HepG2 (cell line): Measurements from ENCODE around the gene AGPAT3. TPM values are rescaled to one million over a fixed set of nuclear protein-coding genes. Genes with fewer than 3 reads are reported as not detected.

Experiments used
- ATAC-seq: fragments of 200-7000 bp; cut with Tn5 transposase; 3 replicates; pipeline ENCODE4 v1.9.1; 2020; ENCODE audit warnings: mild to moderate bottlenecking, moderate library complexity
- BruUV-seq: library from RNA; stranded (reverse); fragments of 400-500 nt; replicated peaks from 2 replicates; lab custom pipeline; 2021; lab: Mats Ljungman, UMichigan
- CTCF ChIA-PET: fragments of 300-600 bp; formaldehyde crosslinking; extraction: SDS; loops from one replicate; lab custom pipeline; 2021; ENCODE audit warnings: low total read pairs, inconsistent platforms, low intra/inter-chr PET ratio; lab: Yijun Ruan, JAX
- POLR2A ChIA-PET: fragments of 350-600 bp; sonication (Branson Sonifier 250); formaldehyde crosslinking; loops from one replicate; lab custom pipeline; 2020; ENCODE audit warnings: antibody characterized with exemption, inconsistent platforms; lab: Yijun Ruan, JAX
- DNase-seq: peaks from one replicate; pipeline ENCODE4 v3.0.0-alpha.2; 2015; ENCODE audit warnings: low spot score
- FAIRE-seq: peaks from 3 replicates; lab custom pipeline; 2011; peaks lifted over from hg19 to GRCh38; lab: Jason Lieb, UNC
- H2AFZ ChIP-seq: one replicate; pipeline ENCODE4 v1.6.1; 2011; ENCODE audit warnings: low read length, inconsistent platforms
- H3K27ac ChIP-seq: fragments of 300-600 bp; 3 replicates; pipeline ENCODE4 v1.8.0; 2011; ENCODE audit warnings: mixed run types, mild to moderate bottlenecking, mixed read lengths, low read length, inconsistent platforms; ENCODE audit not compliant: insufficient read depth; ENCODE audit errors: extremely low read length
- H3K27me3 ChIP-seq, 2 experiments: fragments of 200-600 bp in 1 of 2; 2 replicates in 1 of 2; 3 replicates in 1 of 2; pipeline versions ENCODE4 v1.6.0 to v1.8.0; 2011; ENCODE audit warnings: low read length in 2 of 2, mild to moderate bottlenecking in 2 of 2, moderate library complexity in 2 of 2, inconsistent platforms in 1 of 2; ENCODE audit not compliant: insufficient read depth in 2 of 2, control insufficient read depth in 1 of 2
- H3K36me3 ChIP-seq, 2 experiments: fragments of 200-600 bp in 1 of 2; replicated peaks in 1 of 2; 2 replicates in 1 of 2; 3 replicates in 1 of 2; pipeline versions ENCODE4 v1.5.1 to v1.8.0; 2011; ENCODE audit warnings: low read length in 2 of 2, inconsistent platforms in 1 of 2; ENCODE audit not compliant: insufficient read depth in 2 of 2, control insufficient read depth in 1 of 2
- H3K4me1 ChIP-seq: 2 replicates; pipeline ENCODE4 v1.5.1; 2012; ENCODE audit warnings: low read length, inconsistent platforms; ENCODE audit not compliant: insufficient read depth
- H3K4me2 ChIP-seq: 2 replicates; pipeline ENCODE4 v1.6.0; 2011; ENCODE audit warnings: low read depth, low read length, inconsistent platforms
- H3K4me3 ChIP-seq, 3 experiments: fragments of 200-600 bp in 1 of 3; sonication (generic), shearing (Covaris generic) in 1 of 3; replicated peaks in 1 of 3; 2 replicates each; pipeline ENCODE4 v1.5.1; 2011 to 2016; ENCODE audit warnings: low read length in 3 of 3, inconsistent platforms in 2 of 3, low read depth in 2 of 3, mild to moderate bottlenecking in 2 of 3, control low read depth in 1 of 3, mixed read lengths in 1 of 3; ENCODE audit not compliant: insufficient read depth in 1 of 3
- H3K79me2 ChIP-seq: one replicate; pipeline ENCODE4 v1.6.1; 2011; ENCODE audit warnings: low read length, inconsistent platforms; ENCODE audit not compliant: insufficient read depth
- H3K9ac ChIP-seq: 2 replicates; pipeline ENCODE4 v1.6.0; 2011; ENCODE audit warnings: mild to moderate bottlenecking, low read depth, low read length, inconsistent platforms; ENCODE audit not compliant: insufficient read depth
- H3K9me3 ChIP-seq: 2 replicates; pipeline ENCODE4 v1.5.1; 2012; ENCODE audit warnings: mild to moderate bottlenecking, low read length
- H4K20me1 ChIP-seq: 2 replicates; pipeline ENCODE4 v1.6.0; 2011; ENCODE audit warnings: inconsistent platforms, mild to moderate bottlenecking, low read length, moderate library complexity; ENCODE audit not compliant: insufficient read depth
- AGO2 ChIP-seq: fragments of 200-400 bp; formaldehyde crosslinking; optimal IDR thresholded peaks from 2 replicates; pipeline ENCODE3; 2017; ENCODE audit warnings: mild to moderate bottlenecking, low read depth, low read length, moderate library complexity
- ATRX ChIP-seq: sonication (generic); formaldehyde crosslinking; IDR thresholded peaks from 2 replicates; pipeline ENCODE4 v1.4.0; 2020; ENCODE audit warnings: missing genetic modification reagents, borderline replicate concordance
- CENPX ChIP-seq: sonication (generic); formaldehyde crosslinking; IDR thresholded peaks from 2 replicates; pipeline ENCODE4 v1.9.0; 2021; ENCODE audit warnings: mild to moderate bottlenecking, missing genetic modification reagents, moderate library complexity
- FOXC1 ChIP-seq: sonication (generic); formaldehyde crosslinking; IDR thresholded peaks from 2 replicates; pipeline ENCODE4 v1.8.0; 2022; ENCODE audit warnings: mild to moderate bottlenecking, missing genetic modification reagents, borderline replicate concordance
- ISL2 ChIP-seq: sonication (generic); formaldehyde crosslinking; IDR thresholded peaks from 2 replicates; pipeline ENCODE4 v1.5.0; 2020; ENCODE audit warnings: missing genetic modification reagents
- MAFK ChIP-seq, 2 experiments: IDR thresholded peaks in 1 of 2; conservative IDR thresholded peaks in 1 of 2; 2 replicates each; pipeline ENCODE4 v1.6.1; 2011; ENCODE audit warnings: improper control_type of control experiment in 2 of 2, low read length in 2 of 2
- MIER3 ChIP-seq: IDR thresholded peaks from 2 replicates; pipeline ENCODE4 v1.6.1; 2016; ENCODE audit warnings: missing compliant biosample characterization, borderline replicate concordance
- TAF1 ChIP-seq: sonication (generic); formaldehyde crosslinking; IDR thresholded peaks from 2 replicates; pipeline ENCODE4 v1.4.0; 2020; ENCODE audit warnings: missing genetic modification reagents
- TMF1 ChIP-seq: sonication (generic); formaldehyde crosslinking; IDR thresholded peaks from 2 replicates; pipeline ENCODE4 v1.8.1; 2022; ENCODE audit warnings: low read depth, missing genetic modification reagents
- ZNF180 ChIP-seq: sonication (generic); formaldehyde crosslinking; IDR thresholded peaks from 2 replicates; pipeline ENCODE4 v1.4.0; 2020; ENCODE audit warnings: low read depth, missing genetic modification reagents, borderline replicate concordance
- ZNF431 ChIP-seq: sonication (generic); formaldehyde crosslinking; IDR thresholded peaks from 2 replicates; pipeline ENCODE4 v1.9.0; 2022; ENCODE audit warnings: missing genetic modification reagents, low read depth, mild to moderate bottlenecking, borderline replicate concordance
- WGBS: methylation state at CpG from one replicate; pipeline ENCODE4 v1.1.6; 2017; ENCODE audit warnings: low lambda C conversion rate; 5-methylcytosine and 5-hydroxymethylcytosine counted together
- in situ Hi-C: cut with HindIII; loops from 2 replicates; pipeline ENCODE4 v1.10.0; 2017; ENCODE audit warnings: low pct_unique_long_range_greater_than_20kb; ENCODE audit not compliant: extremely low pct_ligation_motif_present
- intact Hi-C: fragments of 100-400 bp; cut with micrococcal nuclease; formaldehyde crosslinking; loops from one replicate; pipeline ENCODE4 v1.10.0; 2022; ENCODE audit not compliant: unreplicated experiment
- polyA plus RNA-seq, 8 experiments: library from polyadenylated mRNA; depleted of rRNA in 3 of 8; stranded (reverse) in 7 of 8; unstranded in 1 of 8; fragments of >200 nt; fragmentation: Illumina TruSeq in 4 of 8; extraction: Trizol in 4 of 8; gene quantifications; 2 replicates each; pipeline versions ENCODE4 v1.2.1 to v1.2.3, GENCODE V29; 2011 to 2016; ENCODE audit warnings: low read depth in 4 of 8, missing spikeins in 1 of 8, mixed read lengths in 1 of 8; ENCODE audit not compliant: insufficient read depth in 1 of 8
- total RNA-seq, 5 experiments: library from RNA; depleted of rRNA; stranded (reverse); fragments of >200 nt; fragmentation: Illumina TruSeq; extraction: Trizol; gene quantifications; 2 replicates each; pipeline ENCODE4 v1.2.3, GENCODE V29; 2016; ENCODE audit warnings: low read depth in 1 of 5
- TF ChIP-seq, protein P1 (sequence below): sonication (generic); formaldehyde crosslinking; IDR thresholded peaks from 2 replicates; pipeline ENCODE4 v1.5.0; 2020; ENCODE audit warnings: missing genetic modification reagents
- TF ChIP-seq, protein P2 (sequence below): fragments of 450-650 bp; IDR thresholded peaks from 2 replicates; pipeline ENCODE4 v1.6.1; 2017

The AGPAT3 gene
- total and polyA plus RNA-seq, 2 of the 13 experiments (the other 11 are each of a cell fraction or from before 2014, with no cell fraction given), result 32.2 to 54.4 TPM

DNA sequence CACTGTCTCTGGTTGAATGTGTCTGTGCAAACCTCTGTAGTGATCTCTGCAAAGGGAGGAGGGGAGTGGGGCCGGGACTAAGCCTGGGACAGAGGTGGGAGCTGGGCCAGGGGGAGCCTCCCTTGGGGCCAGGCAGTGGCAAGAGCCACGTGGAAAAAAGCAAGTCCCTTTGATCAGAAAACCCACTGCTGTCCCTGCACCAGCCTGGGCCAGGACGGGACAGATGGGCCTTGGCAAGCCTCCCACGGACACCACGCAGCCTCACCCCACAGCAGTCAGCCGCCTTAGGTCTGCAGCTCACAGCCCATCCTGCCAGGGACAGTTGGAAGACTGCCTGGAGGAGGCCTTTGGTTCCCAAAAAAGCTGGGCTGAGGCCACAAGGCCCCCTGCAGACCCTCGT lies 135.3 kb downstream of the AGPAT3 start:
- no peaks in the 10 kb centered on the region for H4K20me1 ChIP-seq
- no peak for FAIRE-seq
- peaks cover 3% of the 10 kb centered on the region for H3K4me1 ChIP-seq
- no peak overlapping the region for H3K9ac ChIP-seq
- 4% methylated on average over 3 of the region's 7 CpGs for WGBS
- no peak for DNase-seq
- POLR2A ChIA-PET, result no interaction called here
- no peak overlapping the region for H2AFZ ChIP-seq
- intact Hi-C loops, result no loop called here
- peaks cover 0 to 34% of the 10 kb centered on the region in 2 experiments; a peak in 4 of 5 replicates for H3K27me3 ChIP-seq
- H3K79me2 ChIP-seq, result no peaks in the 10 kb centered on the region
- H3K4me2 ChIP-seq, result no peak overlapping the region
- no TSS peak for BruUV-seq
- no peak overlapping the region for H3K4me3 ChIP-seq
- TF ChIP-seq MIER3 (CRISPR knock-in tag) (no peak), ZNF431 (CRISPR knock-in tag) (no peak), CENPX (CRISPR knock-in tag) (no peak), TMF1 (CRISPR knock-in tag) (no peak), MAFK (conservative IDR thresholded peaks at IDR 0.05 in 1 of 2, IDR thresholded peaks at IDR 0.05 in 1 of 2; ENCODE audit: low read length in 2 of 2) (no peak), TAF1 (no peak), ATRX (CRISPR knock-in tag) (no peak)
- TF ChIP-seq, protein P1, sequence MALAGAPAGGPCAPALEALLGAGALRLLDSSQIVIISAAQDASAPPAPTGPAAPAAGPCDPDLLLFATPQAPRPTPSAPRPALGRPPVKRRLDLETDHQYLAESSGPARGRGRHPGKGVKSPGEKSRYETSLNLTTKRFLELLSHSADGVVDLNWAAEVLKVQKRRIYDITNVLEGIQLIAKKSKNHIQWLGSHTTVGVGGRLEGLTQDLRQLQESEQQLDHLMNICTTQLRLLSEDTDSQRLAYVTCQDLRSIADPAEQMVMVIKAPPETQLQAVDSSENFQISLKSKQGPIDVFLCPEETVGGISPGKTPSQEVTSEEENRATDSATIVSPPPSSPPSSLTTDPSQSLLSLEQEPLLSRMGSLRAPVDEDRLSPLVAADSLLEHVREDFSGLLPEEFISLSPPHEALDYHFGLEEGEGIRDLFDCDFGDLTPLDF (CRISPR knock-in tag), result no peak
- CTCF ChIA-PET, result no interaction called here
- no peaks in the 10 kb centered on the region for H3K9me3 ChIP-seq
- ATAC-seq, result no peak
- H3K27ac ChIP-seq, result no peak overlapping the region
- in situ Hi-C loops, result no loop called here
- no peaks in the 10 kb centered on the region for H3K36me3 ChIP-seq

DNA sequence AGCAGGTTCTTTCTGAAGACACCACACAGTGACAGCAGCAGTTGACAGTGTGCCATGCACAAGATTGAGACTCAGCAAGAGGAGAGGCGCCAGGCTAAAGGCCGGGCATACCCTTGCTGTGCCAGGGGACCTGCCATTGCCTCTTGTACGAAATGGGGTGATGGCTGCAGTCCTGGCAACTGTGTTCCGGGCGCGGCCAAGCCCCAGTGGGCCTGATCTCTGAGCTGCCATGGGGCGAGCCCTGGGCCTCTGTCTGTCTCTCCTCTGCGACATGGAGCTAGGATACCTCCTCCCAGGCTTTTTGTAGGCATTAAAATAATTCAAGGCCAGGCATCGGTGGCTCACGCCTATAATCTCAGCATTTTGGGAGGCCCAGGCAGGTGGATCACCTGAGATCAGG lies 137.5 kb downstream of the AGPAT3 start:
- WGBS, result 58% methylated on average over 9 of the region's 10 CpGs
- in situ Hi-C loops, result no loop called here
- FAIRE-seq, result no peak
- ChIA-PET CTCF (no interaction called here), POLR2A (no interaction called here)
- Histone ChIP-seq H3K4me2 (no peak overlapping the region), H3K4me1 (peaks cover 18% of the 10 kb centered on the region), H3K9me3 (no peaks in the 10 kb centered on the region), H3K79me2 (no peaks in the 10 kb centered on the region), H3K4me3 (no peak overlapping the region), H2AFZ (no peak overlapping the region), H3K27me3 (peaks cover 0 to 28% of the 10 kb centered on the region in 2 experiments; a peak in 4 of 5 replicates), H3K36me3 (no peaks in the 10 kb centered on the region), H3K27ac (no peak overlapping the region), H3K9ac (no peak overlapping the region), H4K20me1 (no peaks in the 10 kb centered on the region)
- intact Hi-C loops, result no loop called here
- TF ChIP-seq ZNF180, result no peak
- no peak for TF ChIP-seq ZNF431 (CRISPR knock-in tag)
- TF ChIP-seq FOXC1 (CRISPR knock-in tag), result no peak
- TF ChIP-seq, protein P2, sequence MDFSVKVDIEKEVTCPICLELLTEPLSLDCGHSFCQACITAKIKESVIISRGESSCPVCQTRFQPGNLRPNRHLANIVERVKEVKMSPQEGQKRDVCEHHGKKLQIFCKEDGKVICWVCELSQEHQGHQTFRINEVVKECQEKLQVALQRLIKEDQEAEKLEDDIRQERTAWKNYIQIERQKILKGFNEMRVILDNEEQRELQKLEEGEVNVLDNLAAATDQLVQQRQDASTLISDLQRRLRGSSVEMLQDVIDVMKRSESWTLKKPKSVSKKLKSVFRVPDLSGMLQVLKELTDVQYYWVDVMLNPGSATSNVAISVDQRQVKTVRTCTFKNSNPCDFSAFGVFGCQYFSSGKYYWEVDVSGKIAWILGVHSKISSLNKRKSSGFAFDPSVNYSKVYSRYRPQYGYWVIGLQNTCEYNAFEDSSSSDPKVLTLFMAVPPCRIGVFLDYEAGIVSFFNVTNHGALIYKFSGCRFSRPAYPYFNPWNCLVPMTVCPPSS, result no peak
- no peak for TF ChIP-seq AGO2
- TF ChIP-seq ISL2 (CRISPR knock-in tag), result no peak
- no peak for ATAC-seq
- no peak for DNase-seq
- BruUV-seq, result no TSS peak
